Right renal cortex interstitium (tissue), 3 donors: Measurements from ENCODE around the gene THSD4. TPM values are rescaled to one million over a fixed set of nuclear protein-coding genes. Genes with fewer than 3 reads are reported as not detected.

Source experiments
- DNase-seq, 3 donors: peaks; one replicate each; pipeline ENCODE4 v3.0.0-alpha.2; 2013; ENCODE audit warnings: low read depth in 3 of 3, low spot score in 2 of 3
- polyA plus RNA-seq, 3 donors: library from polyadenylated mRNA; unstranded; fragments of 120-200 nt; gene quantifications; one replicate each; pipeline ENCODE4 v1.2.1, GENCODE V29; 2013; ENCODE audit not compliant: insufficient read length in 3 of 3

THSD4 gene
- polyA plus RNA-seq, 3 donors: 31.9 to 39.4 (median 33.2) TPM

GRCh38 chr15:71825021-71825730, 709.9 kb downstream of the THSD4 start:
- no peak for DNase-seq

DNA sequence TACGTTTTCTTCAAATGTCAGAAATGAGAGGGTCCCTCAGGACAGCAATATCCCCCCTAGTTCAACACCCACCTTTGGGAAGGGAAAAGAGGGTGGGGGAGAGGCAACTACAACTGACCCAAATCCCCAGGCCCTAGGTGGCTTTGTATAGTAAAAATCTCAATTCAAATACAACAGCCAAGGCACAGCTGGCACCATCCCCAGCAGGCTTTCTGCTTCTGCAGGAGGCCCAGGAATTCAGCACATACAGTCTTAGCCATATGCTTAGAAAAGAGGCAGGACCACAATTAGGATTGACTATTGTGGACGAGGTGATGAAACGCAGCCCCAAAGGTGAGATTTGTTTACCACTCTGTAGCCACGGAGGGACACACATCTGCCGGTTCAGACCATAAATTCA, 710.9 kb downstream of the THSD4 start:
- DNase-seq: no peak

GRCh38 chr15:71830981-71831380, 715.7 kb downstream of the THSD4 start:
- no peak for DNase-seq

Other genes with a start within 250 kb of the THSD4 start
- 10 to 100 TPM in 1 of 3 donors, 1 to 10 TPM in 2; 9.4 to 10.4 (median 9.6) TPM for gene THAP10, start 223.0 kb upstream of the THSD4 start, polyA plus RNA-seq
- 10 to 100 TPM; 17.0 to 20.3 (median 19.1) TPM for gene LRRC49, start 222.6 kb upstream of the THSD4 start, polyA plus RNA-seq